Dermis blood vessel endothelial cell (primary cell): ENCODE results near the gene ATP8A2. TPM values are rescaled to one million over a fixed set of nuclear protein-coding genes. Genes with fewer than 3 reads are reported as not detected.
"Not testable (repeated sequence)": the region's sequence is repeated elsewhere in the genome, so short reads cannot be mapped to it uniquely, and the experiment has no call there.

Experiments used
- DNase-seq: peaks from one replicate; pipeline ENCODE4 v3.0.0; 2010
- total RNA-seq: library from RNA; depleted of rRNA; stranded (reverse); fragments of >200 nt; gene quantifications from 2 replicates; pipeline ENCODE4 v1.2.3, GENCODE V29; 2014

ATP8A2 gene
- total RNA-seq, result 0.09 and 0.17 TPM in 2 replicates

GRCh38 chr13:25371875-25372283 lies at the start of gene ATP8A2:
TSS of gene ATP8A2 (plus strand) at chr13:25371974. CDS start at chr13:25372213, 239 bp downstream.
- DNase-seq, result no peak

GRCh38 chr13:25324100-25324499 lies 47.7 kb upstream of the ATP8A2 start:
- DNase-seq, result no peak

DNA sequence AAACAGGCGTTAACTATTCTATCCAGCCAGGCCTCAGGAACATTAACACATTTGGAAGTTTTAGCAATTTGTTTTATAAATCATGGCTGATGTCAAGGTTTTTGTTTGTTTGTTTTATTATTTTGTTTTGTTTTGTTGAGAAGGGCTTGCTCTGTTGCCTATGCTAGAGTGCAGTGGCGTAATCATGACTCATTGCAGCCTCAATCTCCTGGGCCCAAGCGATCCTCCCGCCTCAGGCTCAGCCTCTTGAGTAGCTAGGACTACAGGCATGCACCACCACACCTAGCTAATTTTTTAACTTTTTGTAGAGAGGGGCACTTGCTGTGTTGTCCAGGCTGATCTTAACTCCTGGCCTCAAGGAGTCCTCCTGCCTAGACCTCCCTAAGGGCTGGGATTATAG lies 42.1 kb upstream of the ATP8A2 start:
- no peak for DNase-seq

DNA sequence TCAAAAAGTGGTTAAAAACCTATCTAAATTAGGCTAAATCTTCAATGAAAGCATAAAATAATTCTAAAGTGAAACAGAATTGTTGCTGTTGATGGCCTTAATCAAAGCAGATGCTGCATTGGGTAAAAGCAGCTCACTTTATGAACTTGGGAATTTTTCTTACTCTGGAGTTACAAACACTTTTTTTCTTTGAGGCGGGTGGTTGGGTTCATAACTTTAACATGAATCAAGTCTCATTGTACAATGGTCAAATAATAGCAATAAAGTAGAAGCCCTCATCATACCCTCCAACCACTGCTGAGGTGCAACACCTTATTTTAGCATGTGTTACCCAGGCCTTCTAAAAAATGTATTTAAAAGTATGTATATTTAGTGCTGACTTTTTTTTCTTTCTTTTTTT lies 41.2 kb upstream of the ATP8A2 start:
- DNase-seq, result no peak

DNA sequence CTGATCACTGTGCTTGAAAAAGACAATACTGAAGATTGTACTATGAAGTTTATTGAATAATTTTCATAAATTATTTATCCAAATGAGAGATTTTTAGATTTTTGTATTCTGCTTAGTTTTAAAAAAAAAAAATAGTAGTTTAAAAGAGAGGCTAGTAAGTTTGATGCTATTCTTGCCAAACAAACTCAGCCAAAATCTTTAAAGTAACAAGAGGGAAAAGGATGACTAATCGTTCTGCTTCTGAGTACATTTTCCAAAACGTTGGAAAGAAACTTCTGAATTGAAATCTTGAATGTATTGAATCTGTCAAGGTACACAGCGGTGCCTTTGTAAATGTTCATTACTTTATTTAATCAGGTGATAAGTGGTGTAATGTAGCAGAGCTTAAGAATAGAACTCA lies 35.9 kb upstream of the ATP8A2 start:
- no peak for DNase-seq

- DNase-seq, result no peak
Measured at GRCh38 chr13:25345576-25345975, 26.2 kb upstream of the ATP8A2 start.

- no peak for DNase-seq
Measured at GRCh38 chr13:25347151-25347550, 24.6 kb upstream of the ATP8A2 start.

DNA sequence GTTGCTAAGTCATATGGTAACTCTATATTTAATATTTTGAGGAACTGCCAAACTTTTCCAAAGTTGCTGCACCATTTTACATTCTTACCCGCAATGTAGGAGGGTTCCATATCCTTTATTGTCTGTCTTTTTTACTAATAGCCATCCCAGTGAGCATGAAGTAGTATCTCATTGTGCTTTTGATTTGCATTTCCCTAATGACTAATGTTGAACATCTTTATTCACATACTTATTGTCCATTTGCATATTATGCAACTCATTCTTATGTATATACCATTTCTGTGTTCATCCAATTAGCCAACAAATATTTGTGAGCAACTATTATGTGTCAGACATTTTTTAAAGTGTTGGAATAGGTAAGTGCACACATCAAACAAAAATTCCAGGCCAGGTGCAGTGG lies 20.4 kb upstream of the ATP8A2 start:
- DNase-seq, result no peak

- DNase-seq, result no peak
Measured at GRCh38 chr13:25352230-25352629, 19.5 kb upstream of the ATP8A2 start.

GRCh38 chr13:25352806-25353205 lies 19.0 kb upstream of the ATP8A2 start:
- DNase-seq, result no peak

DNA sequence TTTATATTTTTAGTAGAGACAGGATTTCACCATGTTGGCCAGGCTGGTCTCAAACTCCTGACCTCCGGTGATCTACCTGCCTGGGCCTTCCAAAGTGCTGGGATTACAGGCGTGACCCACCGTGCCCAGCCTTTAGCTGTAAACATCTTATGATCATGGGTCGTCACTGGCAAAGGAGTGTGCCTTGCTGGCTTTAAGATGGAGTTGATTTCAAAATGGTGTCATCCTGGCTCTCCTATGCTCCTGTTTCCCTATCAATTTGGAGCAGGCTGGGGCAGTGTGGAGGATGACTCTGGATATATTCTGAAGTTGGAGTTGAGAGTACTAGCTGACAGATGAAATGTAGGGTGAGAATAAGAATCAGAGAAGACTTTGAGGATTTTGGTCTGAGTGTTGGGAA lies 18.4 kb upstream of the ATP8A2 start:
- DNase-seq, result no peak

DNA sequence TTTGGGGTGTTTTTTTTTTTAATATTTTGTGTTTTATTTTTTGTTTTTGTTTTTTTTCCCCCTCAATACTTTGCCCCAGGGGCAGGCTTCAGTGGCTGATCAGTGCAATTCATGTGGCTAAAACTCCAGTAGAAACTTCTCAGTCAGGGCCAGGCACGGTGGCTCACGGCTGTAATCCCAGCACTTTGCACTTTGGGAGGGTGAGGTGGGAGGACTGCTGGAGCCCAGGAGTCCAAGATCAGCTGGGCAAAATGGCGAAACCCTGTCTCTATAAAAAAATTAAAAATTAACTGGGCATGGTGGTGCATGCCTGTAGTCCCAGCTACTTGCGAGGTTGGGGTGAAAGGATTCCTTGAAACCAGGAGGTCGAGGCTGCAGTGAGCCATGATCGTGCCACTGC lies 17.4 kb upstream of the ATP8A2 start:
- DNase-seq, result no peak

GRCh38 chr13:25360443-25360842 lies 11.3 kb upstream of the ATP8A2 start:
- not testable (repeated sequence) for DNase-seq

DNA sequence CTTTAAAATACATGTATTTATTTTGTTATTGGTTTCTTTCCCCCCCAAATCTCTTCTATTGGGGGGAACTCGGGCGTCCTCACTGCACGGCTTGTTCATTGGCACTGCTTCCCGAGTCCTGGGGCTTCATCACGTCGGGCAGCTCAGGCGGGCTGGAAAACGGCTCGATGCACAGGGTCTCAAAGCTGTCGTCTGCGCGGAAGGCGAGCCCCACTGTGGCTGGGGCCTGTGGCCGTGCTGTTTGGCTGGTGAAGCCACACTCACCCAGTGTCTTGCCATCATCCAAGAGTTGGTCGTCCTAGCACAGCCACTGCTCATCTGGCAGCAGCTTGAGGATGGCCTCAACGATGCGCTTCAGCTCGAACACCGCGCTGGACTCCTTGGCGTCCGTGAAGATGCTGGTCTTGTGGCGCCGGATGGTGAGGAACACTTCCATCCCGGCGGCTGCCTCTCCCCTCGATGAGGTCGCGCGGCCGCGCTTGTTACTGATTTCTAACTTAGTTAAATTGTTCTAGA lies 6.0 kb upstream of the ATP8A2 start:
- DNase-seq, result no peak

- DNase-seq, result no peak
Measured at GRCh38 chr13:25371158-25371874, 458 bp upstream of the ATP8A2 start.

DNA sequence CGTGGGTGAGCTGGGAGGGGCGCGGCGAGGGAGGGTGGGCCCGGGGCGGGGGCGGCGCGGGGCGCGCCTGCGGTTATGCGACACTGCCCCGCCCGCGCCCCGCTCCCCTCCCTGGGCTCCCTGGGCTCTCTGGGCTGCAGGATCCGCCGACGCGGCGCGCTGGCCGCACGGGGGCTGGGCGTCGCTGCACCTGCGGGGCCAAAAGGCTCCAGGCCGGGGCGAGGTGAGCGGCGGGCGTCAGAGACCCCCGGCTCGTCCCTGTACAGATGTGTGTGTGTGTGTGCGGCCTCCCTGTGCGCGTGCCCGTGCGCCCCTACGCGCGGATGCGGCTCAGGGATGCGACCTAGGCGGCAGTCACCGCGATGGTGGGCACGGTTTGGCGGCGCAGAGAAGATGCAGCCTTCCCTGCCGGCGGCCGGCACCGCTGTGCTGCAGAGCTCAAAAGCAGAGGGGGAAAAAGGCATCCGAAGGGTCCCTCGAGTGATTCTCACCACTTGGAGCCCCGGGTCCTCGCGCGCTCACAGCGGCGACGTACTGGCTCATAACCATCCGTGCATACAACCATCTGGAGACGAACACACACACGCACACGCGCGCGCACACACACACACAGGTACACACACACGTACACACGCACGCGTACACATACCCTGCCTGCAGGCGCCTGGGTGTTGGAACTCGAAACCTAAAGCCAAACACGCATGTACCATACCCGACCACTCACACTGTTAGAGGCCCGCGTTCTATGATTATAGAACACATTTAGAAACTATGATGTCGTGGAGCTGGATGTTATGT lies 709 bp downstream of the ATP8A2 start:
- no peak for DNase-seq

DNA sequence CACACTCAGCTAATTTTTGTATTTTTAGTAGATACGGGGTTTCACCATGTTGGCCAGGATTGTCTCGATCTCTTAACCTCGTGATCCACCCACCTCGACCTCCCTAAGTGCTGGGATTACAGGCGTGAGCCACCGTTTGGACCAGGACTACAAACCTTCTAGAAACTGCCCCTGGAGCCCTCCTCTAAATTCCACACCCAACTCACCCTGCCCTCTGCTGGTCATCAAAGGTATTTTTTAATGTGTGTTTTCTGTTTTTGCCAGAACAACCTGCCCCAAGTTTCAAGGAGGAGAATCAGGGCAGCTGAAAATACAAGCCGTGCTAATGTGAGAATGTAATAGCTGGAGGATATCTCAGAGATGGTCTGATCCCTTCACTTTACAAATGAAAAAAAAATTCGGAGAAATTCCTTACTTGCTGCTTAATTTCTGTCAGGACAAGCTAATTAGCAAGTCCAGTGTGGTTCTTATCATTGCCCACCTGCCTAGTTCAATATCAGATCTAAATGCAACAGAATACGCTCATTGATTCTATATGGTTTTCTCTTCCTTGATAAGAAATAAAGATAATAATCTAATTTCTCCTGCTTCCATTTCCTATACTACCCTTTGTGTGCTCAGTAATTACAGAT lies 4.1 kb downstream of the ATP8A2 start:
- DNase-seq, result peak; percentile 68

GRCh38 chr13:25377244-25377962 lies 5.6 kb downstream of the ATP8A2 start:
- DNase-seq, result no peak

DNA sequence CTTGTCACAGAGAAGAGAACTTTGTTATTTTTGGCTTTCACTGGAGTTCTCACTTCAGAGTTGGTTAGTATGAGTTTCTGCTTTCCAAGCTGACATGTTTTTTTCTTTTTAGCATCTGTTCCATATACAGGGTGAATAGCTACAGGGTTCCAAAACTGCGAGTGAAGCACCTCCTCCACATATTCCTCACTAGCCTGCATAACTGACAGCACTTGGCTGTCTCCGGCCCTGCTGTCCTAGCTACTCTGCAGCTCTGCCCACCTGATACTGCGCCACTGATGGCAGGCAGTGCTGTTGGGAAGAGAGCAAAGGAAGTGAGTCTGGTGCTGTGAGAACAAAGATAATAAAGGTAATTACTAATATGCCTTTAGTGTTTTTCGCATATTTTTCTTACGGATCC lies 6.8 kb downstream of the ATP8A2 start:
- DNase-seq, result no peak

GRCh38 chr13:25379011-25379410 lies 7.2 kb downstream of the ATP8A2 start:
- no peak for DNase-seq

DNA sequence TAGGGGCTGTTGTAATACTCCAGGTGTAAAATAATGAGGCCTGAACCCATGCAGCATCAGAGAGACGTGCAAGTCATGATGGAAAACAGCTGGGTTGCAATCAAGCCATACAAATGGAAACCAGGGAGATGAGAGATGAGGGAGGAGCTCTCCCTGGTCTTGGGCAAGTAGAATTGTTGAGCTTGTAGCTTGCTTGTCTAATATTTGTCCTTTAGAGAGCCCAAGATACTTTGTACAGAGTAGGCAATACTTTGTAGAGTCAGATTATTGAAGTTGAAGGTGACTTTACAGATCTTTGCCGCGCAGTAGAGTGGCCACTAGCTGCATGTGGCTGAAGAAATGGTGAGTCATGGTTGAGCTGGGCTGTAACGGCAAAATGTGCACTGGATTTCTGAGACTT lies 8.3 kb downstream of the ATP8A2 start:
- DNase-seq, result no peak

- DNase-seq, result no peak
Measured at GRCh38 chr13:25380741-25381324, 9.1 kb downstream of the ATP8A2 start.
